ENCODE data around the gene RPS19.

DNA sequence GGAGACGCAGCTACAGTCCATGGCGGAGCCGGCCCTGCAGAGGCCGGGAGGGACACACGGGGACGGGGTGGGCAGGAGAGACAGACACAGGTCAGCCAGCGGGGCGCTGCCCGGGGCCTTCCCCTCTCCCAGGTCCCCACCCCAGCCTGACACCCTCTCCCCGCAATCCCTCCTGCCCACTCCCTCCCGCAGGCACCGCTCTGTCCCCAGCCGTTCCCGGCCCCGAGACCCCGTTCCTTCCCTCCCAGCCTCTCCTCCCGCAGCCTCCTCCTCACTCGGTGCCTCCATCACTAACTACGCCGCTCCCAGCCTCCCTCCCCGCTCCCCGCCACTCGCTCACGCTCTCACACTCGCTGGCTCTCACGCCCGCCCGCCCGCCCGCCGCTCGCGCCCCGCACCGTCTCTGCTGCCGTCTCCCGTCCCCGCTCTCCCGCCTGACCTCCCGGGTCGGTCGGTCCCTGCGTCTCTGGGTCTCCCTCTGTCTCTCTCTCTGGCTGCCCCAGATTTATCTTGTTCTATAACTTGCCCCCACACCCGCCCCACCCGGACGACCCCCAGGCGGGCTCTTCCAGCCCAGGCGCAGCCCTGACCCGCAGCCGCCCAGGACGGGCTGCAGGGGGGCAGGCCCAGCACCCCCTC lies 53.0 kb downstream of the RPS19 start:
- TF ChIP-seq POLR2AphosphoS5 (IDR thresholded peaks at IDR 0.05; ENCODE audit: low read length) (no peak), RCOR1 (conservative IDR thresholded peaks at IDR 0.05; ENCODE audit: low read depth, low read length) (no peak), SRF (IDR thresholded peaks at IDR 0.05; ENCODE audit: low read depth in 2 of 2, low read length in 2 of 2) (no peak), FOS (IDR thresholded peaks at IDR 0.05; ENCODE audit: borderline replicate concordance, extremely low read depth, insufficient read length) (no peak), POLR2A (IDR thresholded peaks at IDR 0.05; ENCODE audit: low read depth, low read length) (no peak), MYC (IDR thresholded peaks at IDR 0.05; ENCODE audit: insufficient read depth, insufficient read length, insufficient replicate concordance, low read length, severe bottlenecking) (no peak), KAT2A (conservative IDR thresholded peaks at IDR 0.05; ENCODE audit: control insufficient read depth, low read depth, low read length) (no peak), CEBPB (IDR thresholded peaks at IDR 0.05; ENCODE audit: borderline replicate concordance in 1 of 2, low read depth in 2 of 2, low read length in 2 of 2) (no peak), YY1 (IDR thresholded peaks at IDR 0.05; ENCODE audit: low read depth, low read length) (no peak)
- TF ChIP-seq, protein P1, sequence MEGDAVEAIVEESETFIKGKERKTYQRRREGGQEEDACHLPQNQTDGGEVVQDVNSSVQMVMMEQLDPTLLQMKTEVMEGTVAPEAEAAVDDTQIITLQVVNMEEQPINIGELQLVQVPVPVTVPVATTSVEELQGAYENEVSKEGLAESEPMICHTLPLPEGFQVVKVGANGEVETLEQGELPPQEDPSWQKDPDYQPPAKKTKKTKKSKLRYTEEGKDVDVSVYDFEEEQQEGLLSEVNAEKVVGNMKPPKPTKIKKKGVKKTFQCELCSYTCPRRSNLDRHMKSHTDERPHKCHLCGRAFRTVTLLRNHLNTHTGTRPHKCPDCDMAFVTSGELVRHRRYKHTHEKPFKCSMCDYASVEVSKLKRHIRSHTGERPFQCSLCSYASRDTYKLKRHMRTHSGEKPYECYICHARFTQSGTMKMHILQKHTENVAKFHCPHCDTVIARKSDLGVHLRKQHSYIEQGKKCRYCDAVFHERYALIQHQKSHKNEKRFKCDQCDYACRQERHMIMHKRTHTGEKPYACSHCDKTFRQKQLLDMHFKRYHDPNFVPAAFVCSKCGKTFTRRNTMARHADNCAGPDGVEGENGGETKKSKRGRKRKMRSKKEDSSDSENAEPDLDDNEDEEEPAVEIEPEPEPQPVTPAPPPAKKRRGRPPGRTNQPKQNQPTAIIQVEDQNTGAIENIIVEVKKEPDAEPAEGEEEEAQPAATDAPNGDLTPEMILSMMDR (IDR thresholded peaks at IDR 0.05 in 2 of 3, conservative IDR thresholded peaks at IDR 0.05 in 1 of 3; ENCODE audit: control insufficient read depth in 2 of 3, extremely low read depth in 1 of 3, insufficient read depth in 1 of 3, low read depth in 3 of 3, low read length in 3 of 3): no peak
- TF ChIP-seq, protein P2, sequence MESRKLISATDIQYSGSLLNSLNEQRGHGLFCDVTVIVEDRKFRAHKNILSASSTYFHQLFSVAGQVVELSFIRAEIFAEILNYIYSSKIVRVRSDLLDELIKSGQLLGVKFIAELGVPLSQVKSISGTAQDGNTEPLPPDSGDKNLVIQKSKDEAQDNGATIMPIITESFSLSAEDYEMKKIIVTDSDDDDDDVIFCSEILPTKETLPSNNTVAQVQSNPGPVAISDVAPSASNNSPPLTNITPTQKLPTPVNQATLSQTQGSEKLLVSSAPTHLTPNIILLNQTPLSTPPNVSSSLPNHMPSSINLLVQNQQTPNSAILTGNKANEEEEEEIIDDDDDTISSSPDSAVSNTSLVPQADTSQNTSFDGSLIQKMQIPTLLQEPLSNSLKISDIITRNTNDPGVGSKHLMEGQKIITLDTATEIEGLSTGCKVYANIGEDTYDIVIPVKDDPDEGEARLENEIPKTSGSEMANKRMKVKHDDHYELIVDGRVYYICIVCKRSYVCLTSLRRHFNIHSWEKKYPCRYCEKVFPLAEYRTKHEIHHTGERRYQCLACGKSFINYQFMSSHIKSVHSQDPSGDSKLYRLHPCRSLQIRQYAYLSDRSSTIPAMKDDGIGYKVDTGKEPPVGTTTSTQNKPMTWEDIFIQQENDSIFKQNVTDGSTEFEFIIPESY (IDR thresholded peaks at IDR 0.05): no peak
- TF ChIP-seq, protein P3, sequence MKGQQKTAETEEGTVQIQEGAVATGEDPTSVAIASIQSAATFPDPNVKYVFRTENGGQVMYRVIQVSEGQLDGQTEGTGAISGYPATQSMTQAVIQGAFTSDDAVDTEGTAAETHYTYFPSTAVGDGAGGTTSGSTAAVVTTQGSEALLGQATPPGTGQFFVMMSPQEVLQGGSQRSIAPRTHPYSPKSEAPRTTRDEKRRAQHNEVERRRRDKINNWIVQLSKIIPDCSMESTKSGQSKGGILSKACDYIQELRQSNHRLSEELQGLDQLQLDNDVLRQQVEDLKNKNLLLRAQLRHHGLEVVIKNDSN (IDR thresholded peaks at IDR 0.05; ENCODE audit: borderline replicate concordance, extremely low read length, insufficient read depth, low read depth, low read length): no peak
- TF ChIP-seq, protein P4, sequence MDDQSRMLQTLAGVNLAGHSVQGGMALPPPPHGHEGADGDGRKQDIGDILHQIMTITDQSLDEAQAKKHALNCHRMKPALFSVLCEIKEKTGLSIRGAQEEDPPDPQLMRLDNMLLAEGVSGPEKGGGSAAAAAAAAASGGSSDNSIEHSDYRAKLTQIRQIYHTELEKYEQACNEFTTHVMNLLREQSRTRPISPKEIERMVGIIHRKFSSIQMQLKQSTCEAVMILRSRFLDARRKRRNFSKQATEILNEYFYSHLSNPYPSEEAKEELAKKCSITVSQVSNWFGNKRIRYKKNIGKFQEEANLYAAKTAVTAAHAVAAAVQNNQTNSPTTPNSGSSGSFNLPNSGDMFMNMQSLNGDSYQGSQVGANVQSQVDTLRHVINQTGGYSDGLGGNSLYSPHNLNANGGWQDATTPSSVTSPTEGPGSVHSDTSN (IDR thresholded peaks at IDR 0.05; ENCODE audit: insufficient replicate concordance, low read depth, low read length): no peak

Data from GM12878 (cell line).